ENCODE measurements around the gene RETN.

RETN gene, protein sequence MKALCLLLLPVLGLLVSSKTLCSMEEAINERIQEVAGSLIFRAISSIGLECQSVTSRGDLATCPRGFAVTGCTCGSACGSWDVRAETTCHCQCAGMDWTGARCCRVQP

GRCh38 chr19:7668842-7669241, at the start of gene RETN:
Gene RETN, plus strand, starts transcription at chr19:7669049. Its CDS starts 278 bp downstream, at chr19:7669327.
- DNase-seq: no peak

DNA sequence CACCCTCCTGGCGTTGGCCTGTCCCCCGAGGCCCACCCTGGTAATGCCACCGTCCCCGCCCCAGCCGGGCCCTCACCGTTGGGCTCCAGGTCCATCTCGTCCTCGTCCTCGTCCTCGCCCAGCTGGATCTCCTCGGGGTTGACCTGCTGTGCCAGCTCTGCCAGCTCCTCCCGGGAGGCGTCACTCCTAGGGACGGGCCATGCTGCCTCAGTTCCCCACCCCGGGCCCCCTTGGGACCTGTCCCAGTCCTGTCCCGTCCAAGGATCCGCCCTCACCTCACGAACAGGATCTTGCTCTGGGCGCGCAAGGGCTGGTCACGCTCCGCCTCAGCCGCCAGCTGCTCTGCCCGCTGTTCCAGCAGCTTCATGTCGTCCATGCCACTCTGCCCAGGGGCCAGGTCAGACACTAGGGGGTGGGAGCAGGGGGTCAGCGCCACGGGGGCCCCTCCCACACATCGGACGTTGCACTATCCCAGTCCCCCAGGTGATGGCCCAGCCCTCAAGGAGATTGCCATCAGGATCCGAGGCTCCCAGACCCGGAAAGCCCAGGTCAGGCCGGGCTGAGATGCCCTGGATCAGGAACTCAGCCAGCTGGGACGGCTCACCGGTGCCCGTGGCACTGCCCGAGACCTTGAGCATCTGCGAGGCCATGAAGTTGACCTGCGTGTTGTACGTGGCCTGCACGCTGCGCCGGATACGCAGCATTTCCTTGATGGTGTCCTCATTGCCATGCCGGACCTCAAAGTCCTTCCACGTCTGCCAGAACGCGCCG, 49.0 kb upstream of the RETN start:
- DNase-seq: no peak

GRCh38 chr19:7620442-7621412, 48.1 kb upstream of the RETN start:
- DNase-seq: no peak

DNA sequence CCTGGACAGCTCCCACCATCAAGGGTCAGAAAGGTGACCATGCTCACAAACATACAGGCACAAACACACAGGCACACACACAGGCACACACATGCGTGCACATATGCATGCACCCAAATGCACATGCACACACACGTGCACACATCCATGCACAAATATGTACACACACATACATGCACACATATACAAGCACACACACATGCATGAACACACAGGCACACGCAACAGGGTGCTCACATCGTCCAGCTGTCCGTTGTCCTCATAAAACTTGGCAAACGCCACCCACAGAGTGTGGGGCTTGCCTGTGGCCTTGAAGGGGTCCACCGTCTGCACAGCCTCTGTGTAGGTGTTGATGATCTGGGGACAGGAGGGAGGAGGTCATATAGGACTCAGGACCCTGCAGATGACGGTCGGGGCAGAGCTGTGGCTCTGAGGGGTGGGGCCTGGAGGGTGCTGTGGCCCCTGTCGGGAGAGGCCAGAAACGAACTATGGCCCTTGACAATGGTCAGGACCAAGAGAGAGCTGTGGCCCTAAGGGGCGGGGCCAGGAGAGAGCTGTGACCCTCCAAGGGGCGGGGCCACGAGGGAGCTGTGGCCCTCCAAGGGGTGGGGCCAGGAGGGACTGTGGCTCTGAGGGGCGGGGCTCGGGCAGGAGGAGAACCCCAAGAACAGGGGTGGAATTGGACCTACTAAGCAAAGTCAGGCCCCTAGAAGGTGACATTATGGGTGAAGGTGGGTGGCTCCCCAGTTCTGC, 45.7 kb upstream of the RETN start:
- no peak for DNase-seq

DNA sequence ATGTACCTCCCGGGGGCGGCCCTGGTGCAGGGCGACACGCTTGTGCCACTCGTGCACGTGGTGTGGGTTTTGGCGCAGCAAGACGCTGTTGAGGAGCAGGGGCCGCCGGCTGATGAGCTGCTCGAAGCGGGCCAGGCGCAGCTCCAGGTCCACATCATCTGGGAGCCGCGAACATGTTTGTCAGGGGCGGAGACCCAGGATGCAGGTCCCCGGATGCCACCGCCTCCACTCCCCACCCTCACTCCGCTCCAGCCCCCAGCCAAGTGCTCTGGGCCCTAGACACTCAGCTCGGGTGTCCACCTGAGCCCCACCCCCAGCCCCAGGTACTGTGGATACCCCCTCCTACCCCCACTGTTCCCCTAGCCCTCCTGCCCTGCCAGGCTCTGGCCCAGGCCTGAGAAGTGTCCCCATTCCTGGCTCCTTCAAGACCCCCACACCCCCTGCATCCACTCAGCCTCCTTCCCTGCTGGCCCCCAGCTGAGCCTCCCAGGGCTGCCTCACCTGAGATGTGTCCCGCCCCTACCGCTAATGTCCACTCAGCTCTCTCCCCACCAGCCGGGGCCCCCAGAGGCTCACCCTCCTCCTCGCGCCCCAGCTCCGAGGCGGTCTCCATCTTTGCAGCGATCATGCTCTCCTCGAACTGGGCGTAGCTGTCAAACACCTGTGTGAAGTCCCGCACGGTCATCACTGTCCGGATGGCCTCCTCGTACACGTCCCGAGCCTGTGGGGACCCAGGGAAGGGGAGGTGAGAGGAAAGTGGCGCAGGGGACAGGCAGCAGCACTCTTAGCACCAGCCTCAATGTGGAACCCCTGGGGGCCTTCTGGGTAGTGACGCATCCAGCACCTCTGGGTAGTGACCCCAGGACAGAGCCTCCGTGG, 44.9 kb upstream of the RETN start:
- DNase-seq: no peak

GRCh38 chr19:7624810-7625209, 44.0 kb upstream of the RETN start:
- no peak for DNase-seq

- DNase-seq: no peak
Observed at GRCh38 chr19:7625763-7626372, 43.0 kb upstream of the RETN start.

GRCh38 chr19:7627166-7627565, 41.7 kb upstream of the RETN start:
- no peak for DNase-seq

GRCh38 chr19:7628589-7629311, 40.1 kb upstream of the RETN start:
- no peak for DNase-seq

DNA sequence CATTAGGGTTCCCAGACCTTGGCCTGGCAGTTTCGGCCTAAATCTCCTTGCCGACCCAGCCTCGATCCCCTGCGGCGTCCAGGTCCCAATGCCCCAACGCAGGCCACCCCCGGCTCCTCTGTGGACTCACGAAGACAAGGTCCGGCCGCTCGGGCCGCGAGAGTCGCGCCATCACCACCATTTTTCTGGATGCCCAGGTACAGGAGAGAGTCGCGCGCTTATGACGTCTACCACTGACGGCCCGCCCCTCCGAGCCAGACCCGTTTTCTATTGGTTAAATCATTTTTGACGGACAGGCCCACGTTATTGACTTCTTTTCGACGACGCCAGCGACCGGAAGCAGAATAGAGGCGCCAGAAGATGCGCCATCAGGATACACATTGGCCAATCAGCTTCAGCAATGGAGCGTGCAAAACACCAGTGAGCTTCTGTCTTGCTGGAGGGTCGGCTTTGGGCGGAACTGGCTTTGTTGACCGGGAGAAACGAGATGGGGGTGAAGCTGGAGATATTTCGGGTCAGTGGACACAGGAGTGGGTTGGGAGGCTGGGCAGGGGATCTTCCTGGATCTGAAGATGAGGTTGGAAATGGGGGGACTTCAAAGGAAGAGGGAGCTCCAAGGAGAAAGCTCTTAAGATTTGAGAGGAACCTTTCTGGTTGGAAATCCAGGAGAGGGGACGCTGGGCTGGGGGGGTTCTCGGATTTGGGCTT, 39.3 kb upstream of the RETN start, which contains the start of the genes PET100 and XAB2:
PET100 (plus strand) TSS at position 447 of the 708 bp plus-strand sequence; CDS start at position 488, 41 bp downstream.
XAB2 (minus strand) TSS at position 199 of the 708 bp plus-strand sequence; CDS start at position 181, 18 bp downstream.
- peak; percentile 83 for DNase-seq

GRCh38 chr19:7631577-7631976, 37.3 kb upstream of the RETN start:
- DNase-seq: no peak

DNA sequence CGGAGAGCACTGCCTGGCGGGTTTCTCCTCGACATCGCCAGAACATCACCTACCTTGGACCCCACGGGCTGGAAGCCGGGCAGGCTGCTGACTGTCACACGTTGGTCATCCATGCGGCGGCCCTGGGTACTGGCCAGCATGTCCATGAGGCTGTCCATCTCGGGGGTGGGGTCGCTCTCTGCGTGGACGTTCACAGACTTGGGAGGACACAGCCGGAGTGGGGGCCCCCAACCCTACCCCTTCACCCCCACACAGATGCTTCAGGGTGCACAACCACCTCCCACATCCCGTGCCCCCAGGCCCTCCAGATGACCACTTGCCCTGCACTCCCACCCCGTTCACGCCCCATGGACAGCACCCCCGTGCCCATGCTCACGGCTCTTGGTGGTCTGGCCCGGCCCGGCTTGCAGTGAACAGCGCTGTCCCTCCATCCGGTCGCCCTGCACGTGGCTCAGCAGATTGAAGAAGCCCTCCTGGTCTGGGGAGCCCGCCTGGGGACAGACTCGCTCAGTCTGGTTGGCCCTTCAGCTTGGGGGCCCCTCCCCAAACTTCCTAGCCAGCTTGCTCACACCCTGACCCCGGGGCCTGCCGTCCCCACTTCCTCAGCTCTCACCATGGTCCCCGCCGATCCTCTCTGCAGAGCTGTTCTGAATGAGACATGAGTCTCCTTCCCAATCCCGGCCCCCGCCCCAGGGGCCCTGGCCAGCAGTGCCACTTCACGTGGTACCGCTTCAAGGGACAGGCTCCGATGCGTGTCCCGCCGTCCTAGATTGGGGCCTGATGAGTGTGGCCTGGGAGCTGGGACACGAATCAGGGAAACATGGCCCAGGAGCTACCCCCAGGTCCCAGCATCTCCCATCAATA, 36.3 kb upstream of the RETN start:
- no peak for DNase-seq

GRCh38 chr19:7633698-7634097, 35.2 kb upstream of the RETN start, which contains the start of gene PCP2:
Gene PCP2, minus strand, starts transcription at chr19:7633719. Its CDS starts 262 bp downstream, at chr19:7633457.
- no peak for DNase-seq

DNA sequence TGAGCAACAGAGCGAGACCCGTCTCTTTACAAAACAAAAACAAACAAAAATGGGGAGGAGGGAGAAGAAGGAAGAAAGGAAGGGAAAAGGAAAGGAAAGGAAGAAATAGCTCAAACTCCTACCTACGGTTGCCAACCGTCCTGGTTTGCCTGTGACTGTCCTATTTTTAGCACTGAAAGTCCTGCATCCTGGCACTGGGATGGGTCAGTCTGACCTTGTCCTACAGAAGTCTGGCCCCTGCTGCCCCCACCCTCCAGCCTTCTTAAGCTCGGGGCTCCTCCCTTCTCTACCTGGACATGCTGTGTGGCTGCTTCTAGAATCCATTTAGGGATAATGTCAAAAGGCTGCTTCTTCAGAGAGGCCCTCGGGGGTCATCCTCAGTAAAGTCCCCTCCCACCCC, 33.2 kb upstream of the RETN start:
- DNase-seq: no peak

GRCh38 chr19:7636317-7636690, 32.5 kb upstream of the RETN start:
- DNase-seq: no peak

- no peak for DNase-seq
Observed at GRCh38 chr19:7636691-7637373, 32.0 kb upstream of the RETN start, which contains the start of gene STXBP2. Gene STXBP2, plus strand, starts transcription at chr19:7637110. Its CDS starts 40 bp downstream, at chr19:7637150.

DNA sequence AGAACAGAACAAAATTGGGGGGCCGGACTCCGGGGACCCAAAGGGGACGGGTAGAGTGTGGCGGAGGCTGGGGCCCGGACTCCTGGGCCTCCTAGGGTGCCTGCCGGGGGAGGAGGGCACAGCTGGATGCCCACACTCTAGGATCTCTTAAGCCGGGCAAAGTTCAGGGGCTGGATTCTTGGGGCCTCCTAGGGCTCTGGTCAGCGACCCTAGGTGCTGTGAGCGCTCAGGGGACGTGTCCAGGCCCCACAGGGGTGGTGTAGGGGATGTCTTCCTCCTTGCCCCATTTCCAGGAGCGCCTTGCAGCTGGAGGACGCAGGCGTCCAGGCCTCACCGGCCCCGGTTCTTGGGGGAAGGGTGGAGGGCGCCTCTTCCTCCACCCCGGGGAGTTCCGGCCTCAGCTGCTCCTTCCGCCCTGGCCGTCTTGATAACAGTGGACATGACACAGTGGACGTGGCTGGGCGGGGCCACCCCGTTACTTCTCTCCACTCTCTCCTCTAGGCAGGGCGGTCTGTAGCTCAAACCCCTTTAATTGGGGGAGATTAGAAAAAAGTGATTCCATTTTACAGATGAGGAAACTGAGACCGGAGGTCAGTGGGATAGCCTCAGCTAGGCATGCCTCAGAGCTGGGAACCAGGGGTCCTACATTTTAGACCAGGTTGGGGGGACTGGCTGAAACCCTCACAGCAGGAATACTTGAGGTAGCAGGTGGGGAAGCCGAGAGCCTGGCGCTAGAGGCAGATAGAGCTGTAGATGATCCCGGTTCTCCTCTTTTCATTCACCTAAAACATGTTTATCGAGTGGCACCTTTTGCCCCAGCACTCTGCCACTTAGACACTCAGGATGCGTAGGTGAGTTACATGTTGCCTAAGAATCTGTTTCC, 31.2 kb upstream of the RETN start:
- no peak for DNase-seq

Measured in GOT3 (cell line).